ENCODE data around the gene ERBB3.
"Not testable (repeated sequence)": the region's sequence is repeated elsewhere in the genome, so short reads cannot be mapped to it uniquely, and the experiment has no call there.

Gene ERBB3

DNA sequence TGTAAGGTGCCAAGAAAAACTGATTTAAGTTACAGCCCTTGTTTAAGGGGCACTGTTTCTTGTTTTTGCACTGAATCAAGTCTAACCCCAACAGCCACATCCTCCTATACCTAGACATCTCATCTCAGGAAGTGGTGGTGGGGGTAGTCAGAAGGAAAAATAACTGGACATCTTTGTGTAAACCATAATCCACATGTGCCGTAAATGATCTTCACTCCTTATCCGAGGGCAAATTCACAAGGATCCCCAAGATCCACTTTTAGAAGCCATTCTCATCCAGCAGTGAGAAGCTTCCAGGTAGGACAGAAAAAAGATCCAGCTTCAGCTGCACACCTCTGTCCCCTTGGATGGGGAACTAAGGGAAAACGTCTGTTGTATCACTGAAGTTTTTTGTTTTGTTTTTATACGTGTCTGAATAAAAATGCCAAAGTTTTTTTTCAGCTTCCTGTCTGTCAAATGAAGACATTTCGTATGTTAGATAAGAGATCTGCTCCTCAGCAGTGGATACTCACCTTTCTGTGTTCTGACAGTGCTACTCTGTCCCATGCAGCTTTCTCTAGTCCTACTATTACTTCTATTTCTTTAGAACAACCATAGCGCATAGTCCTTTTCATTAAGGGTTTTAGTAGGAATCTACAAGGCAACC, 23.2 kb downstream of the ERBB3 start:
- FAIRE-seq (no peak), DNase-seq (ENCODE audit: insufficient read length) (no peak)
- TF ChIP-seq POLR2AphosphoS5 (IDR thresholded peaks at IDR 0.05; ENCODE audit: low read depth, low read length): no peak
- TF ChIP-seq POLR2A (IDR thresholded peaks at IDR 0.05; ENCODE audit: low read depth, low read length): no peak
- TF ChIP-seq TAF1 (IDR thresholded peaks at IDR 0.05; ENCODE audit: borderline replicate concordance, low read depth, low read length): no peak

DNA sequence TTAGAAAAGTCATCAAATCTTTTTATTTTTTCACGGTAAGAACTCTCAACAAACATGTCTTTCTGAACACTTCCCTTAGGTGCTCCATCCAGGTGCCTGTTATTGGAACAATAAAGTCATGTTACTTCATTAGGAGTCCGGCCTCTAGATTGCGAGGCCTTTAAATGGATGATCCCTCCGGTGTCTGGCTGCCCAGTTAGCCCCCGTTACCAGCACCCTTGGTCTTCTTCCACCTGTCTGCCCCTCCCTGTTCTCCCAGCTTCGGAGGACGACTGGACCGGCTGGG, 23.8 kb downstream of the ERBB3 start:
- no peak for DNase-seq (ENCODE audit: insufficient read length)
- FAIRE-seq: no peak
- no peak for TF ChIP-seq POLR2A (IDR thresholded peaks at IDR 0.05; ENCODE audit: low read depth, low read length)
- TF ChIP-seq POLR2AphosphoS5 (IDR thresholded peaks at IDR 0.05; ENCODE audit: low read depth, low read length): no peak
- no peak for TF ChIP-seq TAF1 (IDR thresholded peaks at IDR 0.05; ENCODE audit: borderline replicate concordance, low read depth, low read length)

DNA sequence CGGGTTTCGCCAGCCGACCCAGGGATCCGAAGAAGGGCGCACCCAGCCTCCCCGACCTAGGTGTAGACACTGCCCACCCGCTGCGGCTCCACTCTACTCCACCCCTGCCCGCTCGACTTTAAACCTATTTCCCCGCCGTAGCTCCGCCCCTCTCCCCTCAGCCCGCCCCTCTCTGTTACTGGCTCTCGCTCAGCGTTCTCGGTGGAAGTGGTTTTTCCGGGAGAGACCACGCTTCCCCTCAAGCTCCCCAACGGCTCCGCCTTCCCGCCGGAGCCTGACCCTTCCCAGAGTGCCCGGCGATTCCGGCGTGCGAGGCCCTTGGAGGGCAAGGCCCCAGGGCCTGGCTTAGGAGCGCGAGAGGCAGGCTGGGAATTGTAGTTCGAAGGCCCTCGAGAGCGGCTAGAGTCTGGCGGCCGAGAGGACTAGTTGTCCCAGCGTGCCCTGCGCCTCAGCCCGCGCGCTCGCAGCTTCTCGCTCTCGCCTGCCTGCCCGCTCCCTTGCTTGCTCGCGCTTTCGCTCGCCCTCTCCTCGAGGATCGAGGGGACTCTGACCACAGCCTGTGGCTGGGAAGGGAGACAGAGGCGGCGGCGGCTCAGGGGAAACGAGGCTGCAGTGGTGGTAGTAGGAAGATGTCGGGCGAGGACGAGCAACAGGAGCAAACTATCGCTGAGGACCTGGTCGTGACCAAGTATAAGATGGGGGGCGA, 24.3 kb downstream of the ERBB3 start, which contains the start of gene PA2G4:
PA2G4 (plus strand) TSS at position 451 of the 706 bp plus-strand sequence; CDS start at position 630, 179 bp downstream.
- peak; percentile 99 for DNase-seq (ENCODE audit: insufficient read length)
- peak; percentile 89 for FAIRE-seq
- TF ChIP-seq TAF1 (IDR thresholded peaks at IDR 0.05; ENCODE audit: borderline replicate concordance, low read depth, low read length): peak; percentile 46; the same call in 1 of the 2 replicates
- TF ChIP-seq POLR2AphosphoS5 (IDR thresholded peaks at IDR 0.05; ENCODE audit: low read depth, low read length): peak; percentile 84
- TF ChIP-seq POLR2A (IDR thresholded peaks at IDR 0.05; ENCODE audit: low read depth, low read length): peak; percentile 83

DNA sequence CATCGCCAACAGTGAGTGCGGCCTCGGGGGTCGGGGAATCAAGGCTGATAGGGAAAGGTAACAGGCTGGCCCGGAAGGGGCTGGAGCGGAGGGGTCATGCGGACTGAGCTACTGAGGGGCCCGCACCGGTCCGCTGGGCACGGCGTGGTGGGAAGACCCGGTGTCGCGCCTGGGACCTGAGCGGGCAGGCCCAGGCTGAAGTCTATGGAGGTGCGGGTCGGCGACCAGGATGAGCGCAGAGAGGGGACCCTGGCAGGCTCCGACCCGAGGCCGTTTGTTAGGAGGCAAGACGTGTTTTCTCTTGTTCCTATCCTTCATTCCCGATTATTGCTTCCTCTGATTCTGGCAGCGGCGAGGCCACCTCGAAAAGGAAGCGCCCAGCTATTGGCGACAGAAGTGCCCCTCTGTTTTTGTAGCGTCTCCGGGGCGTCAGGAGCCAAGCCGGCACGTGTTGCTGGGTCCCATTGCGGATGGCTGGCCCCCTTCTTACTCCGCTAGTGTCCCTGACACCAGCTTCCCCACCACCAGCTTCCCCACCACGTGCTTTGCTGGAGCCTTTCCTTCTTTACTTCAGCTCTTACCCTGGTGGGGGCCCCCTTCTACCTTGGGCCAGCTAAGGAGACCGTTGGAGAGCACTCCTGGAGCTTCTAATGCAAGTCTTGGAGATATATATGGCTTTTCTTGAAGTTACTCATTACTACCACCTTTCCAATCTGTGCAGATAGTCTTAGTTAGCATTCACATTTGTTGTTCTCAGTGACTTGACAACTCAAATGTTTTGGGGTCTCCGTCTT, 25.0 kb downstream of the ERBB3 start:
- DNase-seq (ENCODE audit: insufficient read length): no peak
- no peak; the same call in 1 of the 2 replicates for TF ChIP-seq POLR2AphosphoS5 (IDR thresholded peaks at IDR 0.05; ENCODE audit: low read depth, low read length)
- no peak for TF ChIP-seq POLR2A (IDR thresholded peaks at IDR 0.05; ENCODE audit: low read depth, low read length)
- no peak for TF ChIP-seq TAF1 (IDR thresholded peaks at IDR 0.05; ENCODE audit: borderline replicate concordance, low read depth, low read length)

DNA sequence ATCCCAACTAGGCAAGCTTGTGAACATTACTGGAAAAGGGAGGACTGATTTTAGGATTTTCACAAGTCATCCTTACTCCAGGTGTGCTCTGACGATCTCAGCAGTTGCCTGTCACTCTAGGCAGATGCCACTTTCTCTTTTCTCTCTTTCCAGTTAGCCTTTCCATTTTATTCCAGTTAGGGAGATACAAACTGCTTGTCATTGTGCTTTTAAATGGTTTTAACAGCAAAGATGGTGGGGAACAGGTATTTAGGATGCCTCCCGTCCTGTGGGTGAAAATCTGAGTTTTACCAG, 25.6 kb downstream of the ERBB3 start:
- no peak for FAIRE-seq
- DNase-seq (ENCODE audit: insufficient read length): no peak
- TF ChIP-seq POLR2A (IDR thresholded peaks at IDR 0.05; ENCODE audit: low read depth, low read length) (no peak), POLR2AphosphoS5 (IDR thresholded peaks at IDR 0.05; ENCODE audit: low read depth, low read length) (no peak), TAF1 (IDR thresholded peaks at IDR 0.05; ENCODE audit: borderline replicate concordance, low read depth, low read length) (no peak)

More for the DNA sequence above, 25.0 kb downstream of the ERBB3 start:
- FAIRE-seq: no peak

DNA sequence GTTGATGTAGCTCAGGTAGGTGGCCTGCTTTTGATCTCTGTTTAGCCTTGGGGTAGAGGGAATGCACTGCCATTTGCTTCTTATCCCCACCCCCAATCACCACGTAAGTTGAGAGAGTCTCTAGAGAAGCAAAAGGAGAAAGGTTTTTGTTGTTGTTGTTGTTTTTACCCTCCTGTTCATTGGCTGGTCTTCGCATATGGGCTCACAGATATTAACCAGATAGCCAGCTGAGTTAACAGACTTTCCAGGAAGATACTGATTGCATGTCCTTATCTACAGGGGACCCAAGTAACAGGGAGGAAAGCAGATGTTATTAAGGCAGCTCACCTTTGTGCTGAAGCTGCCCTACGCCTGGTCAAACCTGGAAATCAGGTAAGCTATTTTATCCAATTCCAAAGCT, 27.3 kb downstream of the ERBB3 start:
- DNase-seq (ENCODE audit: insufficient read length) (no peak), FAIRE-seq (no peak)
- no peak for TF ChIP-seq POLR2AphosphoS5 (IDR thresholded peaks at IDR 0.05; ENCODE audit: low read depth, low read length)
- TF ChIP-seq POLR2A (IDR thresholded peaks at IDR 0.05; ENCODE audit: low read depth, low read length): no peak
- no peak for TF ChIP-seq TAF1 (IDR thresholded peaks at IDR 0.05; ENCODE audit: borderline replicate concordance, low read depth, low read length)

DNA sequence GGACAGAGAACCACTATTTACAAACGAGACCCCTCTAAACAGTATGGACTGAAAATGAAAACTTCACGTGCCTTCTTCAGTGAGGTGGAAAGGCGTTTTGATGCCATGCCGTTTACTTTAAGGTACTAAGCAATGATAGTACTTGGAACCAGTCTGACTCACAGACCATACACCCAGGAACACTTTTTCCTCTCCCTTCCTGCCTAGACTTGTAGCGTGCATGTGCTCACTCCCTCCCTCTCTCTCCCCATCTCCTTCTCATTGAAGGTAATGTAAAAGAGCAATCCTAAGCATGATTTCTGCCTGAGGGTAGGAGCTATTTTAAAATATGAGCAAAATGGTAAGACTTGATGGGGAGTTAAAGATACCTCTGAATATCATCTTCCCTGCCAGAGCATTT, 30.6 kb downstream of the ERBB3 start:
- FAIRE-seq (no peak), DNase-seq (ENCODE audit: insufficient read length) (no peak)
- TF ChIP-seq TAF1 (IDR thresholded peaks at IDR 0.05; ENCODE audit: borderline replicate concordance, low read depth, low read length): no peak
- TF ChIP-seq POLR2AphosphoS5 (IDR thresholded peaks at IDR 0.05; ENCODE audit: low read depth, low read length): no peak
- no peak for TF ChIP-seq POLR2A (IDR thresholded peaks at IDR 0.05; ENCODE audit: low read depth, low read length)

DNA sequence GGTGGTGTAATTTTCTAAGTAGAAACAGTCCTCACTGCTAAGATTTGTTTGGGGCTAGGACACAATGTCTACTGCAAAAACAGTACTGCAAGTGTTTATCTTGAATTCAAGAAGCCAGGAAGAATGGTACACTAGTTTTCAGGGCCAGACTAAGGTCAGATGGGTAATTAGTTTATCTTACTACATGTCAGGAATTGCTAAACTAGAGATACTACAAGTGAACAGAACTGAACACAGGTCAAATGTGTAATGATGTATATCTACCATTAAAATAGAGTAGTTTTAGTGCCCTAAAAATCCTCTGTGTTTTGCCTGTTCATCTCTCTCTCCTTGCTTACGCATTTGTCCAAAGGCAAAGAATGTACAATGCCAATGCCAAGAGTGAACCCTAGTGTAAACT, 34.1 kb downstream of the ERBB3 start:
- TF ChIP-seq POLR2A (IDR thresholded peaks at IDR 0.05; ENCODE audit: low read depth, low read length) (peak; percentile 24; the same call in 1 of the 2 replicates), POLR2AphosphoS5 (IDR thresholded peaks at IDR 0.05; ENCODE audit: low read depth, low read length) (no peak; the same call in 1 of the 2 replicates), TAF1 (IDR thresholded peaks at IDR 0.05; ENCODE audit: borderline replicate concordance, low read depth, low read length) (no peak)
- DNase-seq (ENCODE audit: insufficient read length) (no peak), FAIRE-seq (no peak)

DNA sequence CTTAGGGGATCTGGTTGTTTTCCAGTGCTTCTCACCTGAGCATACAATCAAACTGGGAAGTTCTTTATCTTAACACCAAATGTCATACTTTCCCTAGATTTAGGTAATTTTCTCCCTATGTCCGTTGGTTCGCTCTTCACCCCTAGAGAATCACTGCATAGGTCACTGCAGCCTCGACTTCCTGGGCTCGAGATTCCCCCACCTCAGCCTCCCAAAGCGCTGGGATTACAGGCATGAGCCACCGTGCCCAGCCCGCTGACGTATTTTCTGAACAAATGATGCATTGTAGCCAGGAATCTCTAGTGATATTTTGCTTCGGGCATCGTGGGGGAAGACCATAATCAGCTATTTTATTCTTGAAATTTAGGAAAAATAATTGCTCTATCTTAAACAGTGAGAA, 35.4 kb downstream of the ERBB3 start:
- FAIRE-seq (no peak), DNase-seq (ENCODE audit: insufficient read length) (no peak)
- no peak for TF ChIP-seq POLR2AphosphoS5 (IDR thresholded peaks at IDR 0.05; ENCODE audit: low read depth, low read length)
- TF ChIP-seq POLR2A (IDR thresholded peaks at IDR 0.05; ENCODE audit: low read depth, low read length): no peak
- TF ChIP-seq TAF1 (IDR thresholded peaks at IDR 0.05; ENCODE audit: borderline replicate concordance, low read depth, low read length): no peak

DNA sequence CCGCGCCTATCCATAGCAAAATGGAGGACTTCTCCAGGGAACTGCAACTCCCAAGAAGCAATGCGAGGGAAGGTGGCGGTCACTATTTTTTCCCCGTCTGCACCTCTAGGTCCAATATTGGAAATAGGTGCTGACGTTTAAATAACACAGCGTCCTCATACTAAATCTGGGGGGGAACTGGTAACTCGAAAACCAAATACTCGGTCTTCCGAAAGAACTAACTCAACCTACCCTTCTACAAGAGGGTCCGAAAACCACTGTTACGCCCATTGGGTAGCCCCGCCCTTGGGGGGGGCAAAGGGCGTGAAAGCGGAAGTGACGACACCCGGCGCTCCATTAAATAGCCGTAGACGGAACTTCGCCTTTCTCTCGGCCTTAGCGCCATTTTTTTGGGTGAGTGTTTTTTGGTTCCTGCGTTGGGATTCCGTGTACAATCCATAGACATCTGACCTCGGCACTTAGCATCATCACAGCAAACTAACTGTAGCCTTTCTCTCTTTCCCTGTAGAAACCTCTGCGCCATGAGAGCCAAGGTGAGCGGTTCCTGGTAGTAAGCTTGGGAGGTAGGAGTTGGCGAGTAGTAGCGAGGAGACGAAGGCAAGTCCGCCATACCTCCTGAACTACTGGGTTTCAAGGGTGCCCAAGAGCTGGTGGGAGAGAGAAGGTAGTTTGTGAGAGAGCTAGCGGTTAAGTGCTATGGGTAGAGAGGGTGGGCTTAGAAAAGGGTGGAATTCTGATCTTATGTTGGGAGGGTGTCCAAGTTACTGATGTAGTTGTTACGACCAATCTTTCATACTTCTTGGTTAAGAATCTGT, 36.5 kb downstream of the ERBB3 start, which contains the start of gene RPL41:
RPL41 (plus strand) TSS at position 367 of the 815 bp plus-strand sequence.
- FAIRE-seq (peak; percentile 89), DNase-seq (ENCODE audit: insufficient read length) (peak; percentile 63)
- TF ChIP-seq TAF1 (IDR thresholded peaks at IDR 0.05; ENCODE audit: borderline replicate concordance, low read depth, low read length) (peak; percentile 97), POLR2AphosphoS5 (IDR thresholded peaks at IDR 0.05; ENCODE audit: low read depth, low read length) (peak; percentile 100), POLR2A (IDR thresholded peaks at IDR 0.05; ENCODE audit: low read depth, low read length) (peak; percentile 100)

DNA sequence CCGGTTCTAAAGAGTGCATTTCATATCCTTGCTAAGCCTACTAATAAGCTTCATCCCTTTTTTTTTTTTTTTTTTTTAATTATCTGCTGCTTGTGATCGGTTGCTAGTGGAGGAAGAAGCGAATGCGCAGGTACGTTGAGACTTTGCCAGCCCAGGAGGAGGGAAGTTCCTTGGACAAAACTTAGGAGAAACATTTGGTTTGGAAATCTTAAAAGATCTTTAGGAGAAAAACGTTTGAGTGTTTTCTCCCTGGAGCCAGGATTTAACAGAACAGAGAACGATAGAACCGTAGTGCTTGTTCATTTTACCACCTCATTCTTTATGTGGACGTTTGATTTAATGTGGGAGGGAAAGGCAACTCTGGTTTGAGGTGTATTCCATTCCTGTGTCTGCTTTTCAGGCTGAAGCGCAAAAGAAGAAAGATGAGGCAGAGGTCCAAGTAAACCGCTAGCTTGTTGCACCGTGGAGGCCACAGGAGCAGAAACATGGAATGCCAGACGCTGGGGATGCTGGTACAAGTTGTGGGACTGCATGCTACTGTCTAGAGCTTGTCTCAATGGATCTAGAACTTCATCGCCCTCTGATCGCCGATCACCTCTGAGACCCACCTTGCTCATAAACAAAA, 37.2 kb downstream of the ERBB3 start:
- not testable (repeated sequence) for DNase-seq (ENCODE audit: insufficient read length)

More for the DNA sequence above, 37.2 kb downstream of the ERBB3 start:
- FAIRE-seq: peak; percentile 14
